H1 (cell line): ENCODE data around the gene STAMBP. TPM values are rescaled to one million over a fixed set of nuclear protein-coding genes. Genes with fewer than 3 reads are reported as not detected.

Experiments
- CTCF ChIA-PET: fragments of 300-600 bp; sonication (Branson Sonifier 250); formaldehyde crosslinking; loops from one replicate; lab custom pipeline; 2021; ENCODE audit not compliant: partially characterized antibody; lab: Charles Lee
- POLR2A ChIA-PET: fragments of 300-600 bp; sonication (Branson Sonifier 250); formaldehyde crosslinking; loops from one replicate; lab custom pipeline; 2021; ENCODE audit warnings: inconsistent platforms; ENCODE audit not compliant: partially characterized antibody; lab: Charles Lee
- DNase-seq, 2 experiments: peaks; one replicate each; pipeline versions ENCODE4 v3.0.0 to v3.0.0-alpha.2; 2010 to 2022; ENCODE audit warnings: low spot score in 2 of 2, low read depth in 1 of 2, mixed read lengths in 1 of 2
- FAIRE-seq: peaks from 2 replicates; lab custom pipeline; 2011; peaks lifted over from hg19 to GRCh38; lab: Jason Lieb, UNC
- H2AFZ ChIP-seq: 2 replicates; pipeline ENCODE4 v1.8.1; 2012; ENCODE audit warnings: low read length, inconsistent platforms
- H2AK5ac ChIP-seq: 2 replicates; pipeline ENCODE4 v1.6.1; 2013; ENCODE audit warnings: low read depth, low read length
- H2BK120ac ChIP-seq: replicated peaks from 2 replicates; pipeline ENCODE3; 2013; ENCODE audit warnings: low read depth, low read length, inconsistent platforms
- H2BK12ac ChIP-seq: 2 replicates; pipeline ENCODE4 v1.6.1; 2013; ENCODE audit warnings: low read depth, low read length
- H2BK15ac ChIP-seq: 2 replicates; pipeline ENCODE4 v1.6.1; 2013; ENCODE audit warnings: low read length
- H2BK20ac ChIP-seq: 2 replicates; pipeline ENCODE4 v1.6.1; 2013; ENCODE audit warnings: low read length
- H2BK5ac ChIP-seq: 2 replicates; pipeline ENCODE4 v1.6.1; 2013; ENCODE audit warnings: low read depth, low read length
- H3K14ac ChIP-seq: 2 replicates; pipeline ENCODE4 v1.6.1; 2013; ENCODE audit warnings: inconsistent platforms; ENCODE audit not compliant: insufficient read length
- H3K18ac ChIP-seq: 2 replicates; pipeline ENCODE4 v1.6.1; 2013; ENCODE audit warnings: low read length; ENCODE audit errors: extremely low read depth
- H3K23ac ChIP-seq: 2 replicates; pipeline ENCODE4 v1.6.1; 2013; ENCODE audit warnings: inconsistent platforms; ENCODE audit not compliant: insufficient read length
- H3K23me2 ChIP-seq: 2 replicates; pipeline ENCODE4 v1.6.1; 2013; ENCODE audit warnings: low read depth, low read length
- H3K27ac ChIP-seq: 2 replicates; pipeline ENCODE4 v1.6.1; 2011; ENCODE audit warnings: low read depth, low read length, inconsistent platforms
- H3K27me3 ChIP-seq, 4 experiments: replicated peaks in 1 of 4; 1 replicate in 1 of 4; 2 replicates in 3 of 4; pipeline versions ENCODE4 v1.6.1 to v1.8.1; 2011 to 2013; ENCODE audit warnings: low read length in 3 of 4, mild to moderate bottlenecking in 3 of 4, inconsistent platforms in 2 of 4, mixed read lengths in 2 of 4, moderate library complexity in 1 of 4; ENCODE audit not compliant: control insufficient read depth in 3 of 4, insufficient read depth in 3 of 4; ENCODE audit errors: extremely low read depth in 1 of 4
- H3K36me3 ChIP-seq, 4 experiments: 2 replicates each; pipeline versions ENCODE4 v1.6.1 to v1.8.1; 2011 to 2013; ENCODE audit warnings: mild to moderate bottlenecking in 4 of 4, low read length in 3 of 4, moderate library complexity in 2 of 4, control low read depth in 1 of 4, inconsistent platforms in 1 of 4; ENCODE audit not compliant: insufficient read depth in 4 of 4, control insufficient read depth in 2 of 4
- H3K4ac ChIP-seq: replicated peaks from 2 replicates; pipeline ENCODE3; 2013; ENCODE audit warnings: low read length, low read depth, mixed read lengths, inconsistent platforms; ENCODE audit not compliant: insufficient read length
- H3K4me1 ChIP-seq, 4 experiments: replicated peaks in 1 of 4; 1 replicate in 1 of 4; 2 replicates in 3 of 4; pipeline versions ENCODE4 v1.6.1 to v1.8.1; 2011 to 2013; ENCODE audit warnings: low read length in 3 of 4, inconsistent platforms in 2 of 4, mixed read lengths in 1 of 4; ENCODE audit not compliant: insufficient read depth in 4 of 4, control insufficient read depth in 3 of 4
- H3K4me2 ChIP-seq, 2 experiments: 2 replicates each; pipeline versions ENCODE4 v1.6.1 to v1.8.1; 2011 to 2013; ENCODE audit warnings: low read depth in 2 of 2, low read length in 2 of 2, control low read depth in 1 of 2, inconsistent platforms in 1 of 2, mild to moderate bottlenecking in 1 of 2; ENCODE audit not compliant: insufficient read depth in 1 of 2
- H3K4me3 ChIP-seq, 4 experiments: fragments of 200-600, 300-600 bp in 1 of 4; sonication (generic), shearing (Covaris generic), sonication (Bioruptor Twin) in 1 of 4; 2 replicates each; pipeline versions ENCODE4 v1.5.1 to v1.8.1; 2011 to 2016; ENCODE audit warnings: low read length in 4 of 4, low read depth in 3 of 4, control low read depth in 2 of 4, inconsistent platforms in 2 of 4, mild to moderate bottlenecking in 2 of 4, mixed read lengths in 1 of 4, moderate library complexity in 1 of 4; ENCODE audit not compliant: insufficient read depth in 2 of 4; ENCODE audit errors: extremely low read depth in 1 of 4
- H3K56ac ChIP-seq: replicated peaks from 2 replicates; pipeline ENCODE3; 2013; ENCODE audit warnings: low read depth, mild to moderate bottlenecking, mixed read lengths, low read length, inconsistent platforms; ENCODE audit not compliant: insufficient read length
- H3K79me1 ChIP-seq: 2 replicates; pipeline ENCODE4 v1.6.1; 2013; ENCODE audit warnings: low read depth, low read length, control low read depth
- H3K79me2 ChIP-seq, 2 experiments: 2 replicates each; pipeline versions ENCODE4 v1.6.1 to v1.8.1; 2012 to 2013; ENCODE audit warnings: low read length in 2 of 2, mild to moderate bottlenecking in 2 of 2, inconsistent platforms in 1 of 2; ENCODE audit not compliant: insufficient read depth in 2 of 2, control insufficient read depth in 1 of 2
- H3K9ac ChIP-seq, 4 experiments: replicated peaks in 1 of 4; 1 replicate in 1 of 4; 2 replicates in 3 of 4; pipeline versions ENCODE4 v1.6.1 to v1.8.1; 2011 to 2013; ENCODE audit warnings: low read depth in 3 of 4, low read length in 3 of 4, control low read depth in 2 of 4, mild to moderate bottlenecking in 2 of 4, moderate library complexity in 2 of 4, inconsistent platforms in 1 of 4; ENCODE audit errors: extremely low read depth in 1 of 4
- H3K9me3 ChIP-seq, 2 experiments: 2 replicates each; pipeline versions ENCODE4 v1.6.1 to v1.8.1; 2012 to 2013; ENCODE audit warnings: mild to moderate bottlenecking in 2 of 2, moderate library complexity in 2 of 2, control low read depth in 1 of 2, inconsistent platforms in 1 of 2, low read depth in 1 of 2, low read length in 1 of 2, mixed read lengths in 1 of 2; ENCODE audit not compliant: insufficient read depth in 2 of 2
- H4K20me1 ChIP-seq, 2 experiments: replicated peaks in 1 of 2; 2 replicates each; pipeline versions ENCODE3 to v1.8.1; 2011 to 2013; ENCODE audit warnings: inconsistent platforms in 2 of 2, low read length in 2 of 2, mild to moderate bottlenecking in 1 of 2; ENCODE audit not compliant: insufficient read depth in 2 of 2, control insufficient read depth in 1 of 2
- H4K5ac ChIP-seq: 2 replicates; pipeline ENCODE4 v1.6.1; 2013; ENCODE audit warnings: low read length, low read depth, mixed read lengths, inconsistent platforms; ENCODE audit not compliant: insufficient read length
- H4K8ac ChIP-seq: 2 replicates; pipeline ENCODE4 v1.8.0; 2013; ENCODE audit warnings: mild to moderate bottlenecking, moderate library complexity, low read length, inconsistent platforms; ENCODE audit not compliant: insufficient read depth; ENCODE audit errors: extremely low read depth
- H4K91ac ChIP-seq: replicated peaks from 2 replicates; pipeline ENCODE3; 2013; ENCODE audit warnings: low read length, mixed read lengths, inconsistent platforms; ENCODE audit not compliant: insufficient read length
- E2F6 ChIP-seq: IDR thresholded peaks from 2 replicates; pipeline ENCODE4 v1.6.1; 2012; ENCODE audit warnings: inconsistent platforms
- FOSL1 ChIP-seq: IDR thresholded peaks from 2 replicates; pipeline ENCODE4 v1.6.1; 2011; ENCODE audit warnings: mild to moderate bottlenecking, low read depth, low read length, moderate library complexity; ENCODE audit not compliant: insufficient read depth
- GTF2F1 ChIP-seq: IDR thresholded peaks from 2 replicates; pipeline ENCODE4 v1.6.1; 2012; ENCODE audit warnings: low read depth, low read length, improper control_type of control experiment, borderline replicate concordance
- KDM1A ChIP-seq: fragments of 200-600, 300-600 bp; sonication (generic); IDR thresholded peaks from 2 replicates; pipeline ENCODE4 v1.7.1; 2016; ENCODE audit warnings: mild to moderate bottlenecking, low read length, borderline replicate concordance
- MAFK ChIP-seq: IDR thresholded peaks from 2 replicates; pipeline ENCODE4 v1.6.1; 2012; ENCODE audit warnings: low read depth, mild to moderate bottlenecking, improper control_type of control experiment, low read length
- MAX ChIP-seq: IDR thresholded peaks from 2 replicates; pipeline ENCODE4 v1.6.1; 2012; ENCODE audit warnings: inconsistent platforms
- POLR2AphosphoS5 ChIP-seq: IDR thresholded peaks from 2 replicates; pipeline ENCODE4 v1.6.1; 2011; ENCODE audit warnings: low read depth, low read length
- SAP30 ChIP-seq: fragments of 300-600 bp; sonication (generic); IDR thresholded peaks from 2 replicates; pipeline ENCODE4 v1.7.1; 2012; ENCODE audit warnings: low read length, moderate library complexity, mild to moderate bottlenecking, inconsistent platforms; ENCODE audit not compliant: insufficient read depth, insufficient replicate concordance
- TEAD4 ChIP-seq: IDR thresholded peaks from 2 replicates; pipeline ENCODE4 v1.6.1; 2012; ENCODE audit warnings: low read depth, low read length, inconsistent platforms, mixed read lengths
- YY1 ChIP-seq: IDR thresholded peaks from 2 replicates; pipeline ENCODE4 v1.6.1; 2011; ENCODE audit warnings: low read depth, mild to moderate bottlenecking, low read length
- WGBS, 2 experiments: shearing (Covaris generic) in 1 of 2; methylation state at CpG; one replicate each; pipeline versions ENCODE4 v1.1.6 to v1.1.7; 2013 to 2015; ENCODE audit warnings: low lambda C conversion rate in 2 of 2, mixed read lengths in 2 of 2, inconsistent platforms in 1 of 2, low coverage in 1 of 2, missing lambda C conversion rate in 1 of 2; ENCODE audit not compliant: insufficient replicate concordance in 2 of 2, insufficient coverage in 1 of 2, insufficient read length in 1 of 2; ENCODE audit errors: extremely low coverage in 1 of 2, missing lambda C conversion rate in 1 of 2; 5-methylcytosine and 5-hydroxymethylcytosine counted together
- polyA plus RNA-seq, 7 experiments: library from polyadenylated mRNA; depleted of rRNA in 3 of 7; stranded (reverse) in 5 of 7; unstranded in 2 of 7; fragments of >200 nt in 5 of 7; fragments of 200-250 nt in 2 of 7; gene quantifications; 1 replicate in 5 of 7; 2 replicates in 1 of 7; 4 replicates in 1 of 7; pipeline versions ENCODE4 v1.2.1 to v1.2.3, GENCODE V29; 2011 to 2013; ENCODE audit warnings: missing spikeins in 2 of 7, mixed read lengths in 2 of 7
- total RNA-seq: library from RNA; stranded (reverse); fragmentation: NEBNext Ultra II Directional; extraction: Animal tissue kit (Norgen Biotek cat#: 25700); gene quantifications from 2 replicates; pipeline ENCODE4 v1.2.1, GENCODE V29; 2021

The STAMBP gene
- total and polyA plus RNA-seq, 2 of the 8 experiments (the other 6 are each of a cell fraction or from before 2014, with no cell fraction given): 35.8 to 49.7 TPM

- no peak overlapping the region for H2BK15ac ChIP-seq
- no peak overlapping the region for H2AK5ac ChIP-seq
- H2BK120ac ChIP-seq: no peak overlapping the region
- no peak overlapping the region for H3K27ac ChIP-seq
- no peak overlapping the region for H3K4me3 ChIP-seq
- H4K20me1 ChIP-seq: no peaks in the 10 kb centered on the region
- POLR2A ChIA-PET: interaction anchor here (1.1 kb wide), 1 partner anchor 8 kb away, joined by 3 read pairs; no protein-coding TSS in a partner anchor
- no peak overlapping the region for H2AFZ ChIP-seq
- peaks cover 3 to 8% (median 5%) of the 10 kb centered on the region in 4 experiments; a peak in 6 of 7 replicates for H3K4me1 ChIP-seq
- H3K56ac ChIP-seq: no peak overlapping the region
- DNase-seq (no peak), FAIRE-seq (no peak)
- no peak overlapping the region for H3K18ac ChIP-seq
- H2BK5ac ChIP-seq: no peak overlapping the region
- no peak overlapping the region for H4K8ac ChIP-seq
- H3K4me2 ChIP-seq: no peak overlapping the region
- CTCF ChIA-PET: interaction anchor here (0.7 kb wide), 1 partner anchor 11 kb away, joined by 3 read pairs; no protein-coding TSS in a partner anchor
- no peak overlapping the region for H3K14ac ChIP-seq
- H3K23ac ChIP-seq: no peak overlapping the region
- no peak overlapping the region for H2BK12ac ChIP-seq
- no peaks in the 10 kb centered on the region for H3K36me3 ChIP-seq
- H3K79me2 ChIP-seq: no peaks in the 10 kb centered on the region
- no peak overlapping the region for H3K4ac ChIP-seq
- no peak overlapping the region for H4K91ac ChIP-seq
- H3K27me3 ChIP-seq: no peaks in the 10 kb centered on the region
- H3K23me2 ChIP-seq: no peaks in the 10 kb centered on the region
- H3K79me1 ChIP-seq: no peaks in the 10 kb centered on the region
- H2BK20ac ChIP-seq: no peak overlapping the region
- H3K9ac ChIP-seq: no peak overlapping the region
- H3K9me3 ChIP-seq: no peaks in the 10 kb centered on the region
- 84% methylated on average over 3 of the region's 3 CpGs; no CpG with 5 or more reads in 1 of the 2 experiments for WGBS, 2 experiments
- H4K5ac ChIP-seq: no peak overlapping the region
- TF ChIP-seq YY1 (no peak), TEAD4 (no peak), GTF2F1 (no peak), FOSL1 (no peak), MAX (no peak), E2F6 (no peak), MAFK (no peak), KDM1A (no peak), POLR2AphosphoS5 (no peak), SAP30 (no peak)
These were observed 90.1 kb downstream of the STAMBP start for GRCh38 chr2:73918856-73919255.
